ENCODE results near the gene TOPBP1. TPM values are rescaled to one million over a fixed set of nuclear protein-coding genes. Genes with fewer than 3 reads are reported as not detected.
A peak's percentile ranks its signal among the peaks of the same experiment; 100 is the strongest.
"Not testable (repeated sequence)": the region's sequence is repeated elsewhere in the genome, so short reads cannot be mapped to it uniquely, and the experiment has no call there.

Gene TOPBP1
- 83.4 and 84.9 TPM in 2 replicates for total RNA-seq (2014; rRNA removed; shearing (Covaris generic))

GRCh38 chr3:133661454-133662277 is at the start of gene TOPBP1:
TSS of gene TOPBP1 (minus strand) at chr3:133661941. CDS start at chr3:133661127, 814 bp downstream.
- peak; percentile 92 for DNase-seq (ENCODE audit: low read depth)

GRCh38 chr3:133711013-133711412 is 49.3 kb upstream of the TOPBP1 start:
- no peak for DNase-seq (ENCODE audit: low read depth)

GRCh38 chr3:133709139-133709750 is 47.5 kb upstream of the TOPBP1 start:
- no peak for DNase-seq (ENCODE audit: low read depth)

- no peak for DNase-seq (ENCODE audit: low read depth)
Measured at GRCh38 chr3:133706033-133706432, 44.3 kb upstream of the TOPBP1 start.

GRCh38 chr3:133703915-133704314 is 42.2 kb upstream of the TOPBP1 start:
- no peak for DNase-seq (ENCODE audit: low read depth)

- no peak for DNase-seq (ENCODE audit: low read depth)
Measured at GRCh38 chr3:133701435-133702358, 40.0 kb upstream of the TOPBP1 start.

- DNase-seq (ENCODE audit: low read depth): no peak
Measured at GRCh38 chr3:133700351-133700750, 38.6 kb upstream of the TOPBP1 start.

- no peak for DNase-seq (ENCODE audit: low read depth)
Measured at GRCh38 chr3:133699903-133700302, 38.2 kb upstream of the TOPBP1 start.

GRCh38 chr3:133699467-133699866 is 37.7 kb upstream of the TOPBP1 start:
- DNase-seq (ENCODE audit: low read depth): no peak

- DNase-seq (ENCODE audit: low read depth): no peak
Measured at GRCh38 chr3:133697960-133698359, 36.2 kb upstream of the TOPBP1 start.

GRCh38 chr3:133695560-133696171 is 33.9 kb upstream of the TOPBP1 start:
- DNase-seq (ENCODE audit: low read depth): no peak

- DNase-seq (ENCODE audit: low read depth): no peak
Measured at GRCh38 chr3:133694288-133695268, 32.8 kb upstream of the TOPBP1 start.

GRCh38 chr3:133693821-133694220 is 32.1 kb upstream of the TOPBP1 start:
- no peak for DNase-seq (ENCODE audit: low read depth)

- no peak for DNase-seq (ENCODE audit: low read depth)
Measured at GRCh38 chr3:133692759-133693158, 31.0 kb upstream of the TOPBP1 start.

GRCh38 chr3:133691273-133692107 is 29.7 kb upstream of the TOPBP1 start:
- no peak for DNase-seq (ENCODE audit: low read depth)

- not testable (repeated sequence) for DNase-seq (ENCODE audit: low read depth)
Measured at GRCh38 chr3:133677993-133678392, 16.3 kb upstream of the TOPBP1 start.

- DNase-seq (ENCODE audit: low read depth): no peak
Measured at GRCh38 chr3:133676336-133677118, 14.8 kb upstream of the TOPBP1 start.

- DNase-seq (ENCODE audit: low read depth): no peak
Measured at GRCh38 chr3:133675631-133676335, 14.0 kb upstream of the TOPBP1 start.
